ENCODE measurements around the gene BMPR1A. TPM values are rescaled to one million over a fixed set of nuclear protein-coding genes. Genes with fewer than 3 reads are reported as not detected.
A peak's percentile ranks its signal among the peaks of the same experiment; 100 is the strongest.

Gene BMPR1A
- total RNA-seq, 1 donor: 71.7 TPM

DNA sequence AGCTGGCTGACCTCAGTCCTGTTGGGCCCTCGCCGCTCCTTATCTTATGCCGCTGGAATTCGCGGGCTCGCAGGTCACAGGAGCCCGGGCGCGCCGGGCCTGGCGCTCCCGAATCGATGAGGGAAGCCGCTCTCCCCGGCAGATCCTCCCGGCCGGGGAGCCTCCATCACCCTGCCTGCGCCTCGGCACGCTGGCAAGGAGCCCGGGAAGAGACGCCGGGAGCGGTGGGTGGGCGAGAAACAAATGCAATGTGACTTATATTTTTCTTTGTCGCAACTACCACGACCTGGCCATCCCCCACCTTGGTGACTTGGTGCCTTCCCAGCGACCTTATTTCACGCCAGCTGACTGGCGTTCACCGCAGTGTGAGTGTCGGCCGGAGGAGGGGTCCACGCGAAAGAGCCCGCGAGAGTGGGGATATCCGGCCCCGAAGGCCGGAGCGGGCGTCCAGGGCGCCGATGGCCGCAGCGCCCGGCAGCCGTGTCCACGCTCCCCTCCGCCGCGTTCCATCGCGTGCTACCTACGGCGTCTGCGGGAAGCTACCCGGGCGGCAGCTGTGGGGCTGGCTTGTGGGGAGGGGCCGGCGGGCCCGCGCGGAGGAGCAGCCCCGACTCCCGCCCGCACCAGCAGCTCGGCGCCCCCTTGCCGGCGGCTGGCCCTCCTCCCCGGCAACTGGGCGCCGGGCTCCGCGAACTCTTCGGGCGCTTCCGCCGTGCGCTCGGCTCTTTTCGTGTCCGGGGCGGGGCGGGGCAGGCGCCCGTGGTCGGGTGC, 494 bp upstream of the BMPR1A start:
- peak overlapping the region; percentile 88 for H3K4me2 ChIP-seq (ENCODE audit: insufficient read depth, low read length)

DNA sequence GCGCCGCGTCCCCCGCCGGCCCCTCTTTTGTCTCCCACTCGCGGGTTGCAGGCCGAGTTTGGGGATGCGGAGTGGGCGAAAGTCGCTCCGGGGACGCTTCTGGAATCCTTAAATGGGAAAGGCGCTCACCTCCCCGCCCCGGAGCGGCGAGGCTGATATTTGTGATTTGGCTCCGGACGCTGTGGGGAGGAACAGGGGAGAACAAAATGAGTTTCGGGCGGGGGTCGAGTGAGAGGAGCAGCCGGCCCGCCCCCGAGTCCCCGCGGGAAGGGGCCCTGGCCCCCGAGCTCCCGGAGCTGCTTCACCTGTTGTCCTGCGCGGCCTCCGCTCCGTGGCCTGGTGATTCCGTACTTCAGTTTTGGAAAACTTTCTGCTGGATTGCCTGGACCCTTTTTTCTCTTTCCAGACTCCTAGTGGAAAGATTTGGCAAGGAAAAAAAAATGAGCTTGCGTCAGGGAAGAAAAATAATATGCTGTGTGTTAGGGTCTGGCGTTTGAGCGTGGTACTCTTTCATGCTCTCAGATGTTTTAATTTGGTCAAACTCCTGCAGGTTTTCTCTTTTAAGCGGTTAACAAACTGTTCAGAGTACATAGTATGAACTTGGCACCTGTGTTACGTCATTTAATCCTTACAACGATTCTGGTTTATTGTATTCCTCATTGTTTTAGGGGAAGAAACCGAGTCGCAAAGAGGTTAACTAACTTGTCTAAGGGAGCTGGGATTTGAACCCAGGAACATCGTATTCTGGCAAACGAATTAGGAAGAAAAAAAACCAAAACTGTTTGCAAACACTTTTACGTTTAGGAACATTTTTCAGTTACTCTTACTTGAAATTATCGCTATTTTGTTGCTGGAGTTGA, 924 bp downstream of the BMPR1A start:
- TF ChIP-seq, protein P1, sequence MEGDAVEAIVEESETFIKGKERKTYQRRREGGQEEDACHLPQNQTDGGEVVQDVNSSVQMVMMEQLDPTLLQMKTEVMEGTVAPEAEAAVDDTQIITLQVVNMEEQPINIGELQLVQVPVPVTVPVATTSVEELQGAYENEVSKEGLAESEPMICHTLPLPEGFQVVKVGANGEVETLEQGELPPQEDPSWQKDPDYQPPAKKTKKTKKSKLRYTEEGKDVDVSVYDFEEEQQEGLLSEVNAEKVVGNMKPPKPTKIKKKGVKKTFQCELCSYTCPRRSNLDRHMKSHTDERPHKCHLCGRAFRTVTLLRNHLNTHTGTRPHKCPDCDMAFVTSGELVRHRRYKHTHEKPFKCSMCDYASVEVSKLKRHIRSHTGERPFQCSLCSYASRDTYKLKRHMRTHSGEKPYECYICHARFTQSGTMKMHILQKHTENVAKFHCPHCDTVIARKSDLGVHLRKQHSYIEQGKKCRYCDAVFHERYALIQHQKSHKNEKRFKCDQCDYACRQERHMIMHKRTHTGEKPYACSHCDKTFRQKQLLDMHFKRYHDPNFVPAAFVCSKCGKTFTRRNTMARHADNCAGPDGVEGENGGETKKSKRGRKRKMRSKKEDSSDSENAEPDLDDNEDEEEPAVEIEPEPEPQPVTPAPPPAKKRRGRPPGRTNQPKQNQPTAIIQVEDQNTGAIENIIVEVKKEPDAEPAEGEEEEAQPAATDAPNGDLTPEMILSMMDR (IDR thresholded peaks at IDR 0.05; ENCODE audit: extremely low read depth, low read depth, low read length): peak; percentile 39
- Histone ChIP-seq H4K20me1 (ENCODE audit: insufficient read depth, low read length) (peaks cover 38% of the 10 kb centered on the region), H3K27me3 (ENCODE audit: insufficient read depth, low read length) (no peaks in the 10 kb centered on the region), H3K4me1 (ENCODE audit: insufficient read depth, low read length) (peaks cover 15% of the 10 kb centered on the region), H3K9me3 (ENCODE audit: low read depth, low read length) (no peaks in the 10 kb centered on the region), H3K4me3 (ENCODE audit: insufficient read depth, low read length) (peak overlapping the region; percentile 85), H2AFZ (ENCODE audit: low read length) (peak overlapping the region; percentile 67), H3K27ac (ENCODE audit: low read depth, low read length) (peak overlapping the region; percentile 77), H3K79me2 (ENCODE audit: insufficient read depth, low read length) (peaks cover 79% of the 10 kb centered on the region), H3K4me2 (ENCODE audit: insufficient read depth, low read length) (peak overlapping the region; percentile 90), H3K36me3 (ENCODE audit: insufficient read depth, low read length) (no peaks in the 10 kb centered on the region)
- peak; percentile 78 for DNase-seq (ENCODE audit: insufficient read length, low spot score, missing footprints)

More for the DNA sequence above, 494 bp upstream of the BMPR1A start:
- H3K79me2 ChIP-seq (ENCODE audit: insufficient read depth, low read length): peaks cover 73% of the 10 kb centered on the region
- H3K27me3 ChIP-seq (ENCODE audit: insufficient read depth, low read length): no peaks in the 10 kb centered on the region
- no peaks in the 10 kb centered on the region for H3K36me3 ChIP-seq (ENCODE audit: insufficient read depth, low read length)
- TF ChIP-seq, protein P1 (IDR thresholded peaks at IDR 0.05; ENCODE audit: extremely low read depth, low read depth, low read length): no peak
- H2AFZ ChIP-seq (ENCODE audit: low read length): peak overlapping the region; percentile 81
- H3K4me3 ChIP-seq (ENCODE audit: insufficient read depth, low read length): peak overlapping the region; percentile 85
- H3K9me3 ChIP-seq (ENCODE audit: low read depth, low read length): no peaks in the 10 kb centered on the region
- peaks cover 27% of the 10 kb centered on the region for H4K20me1 ChIP-seq (ENCODE audit: insufficient read depth, low read length)
- peak; percentile 98 for DNase-seq (ENCODE audit: insufficient read length, low spot score, missing footprints)
- H3K4me1 ChIP-seq (ENCODE audit: insufficient read depth, low read length): peaks cover 15% of the 10 kb centered on the region
- peak overlapping the region; percentile 96 for H3K27ac ChIP-seq (ENCODE audit: low read depth, low read length)

DNA sequence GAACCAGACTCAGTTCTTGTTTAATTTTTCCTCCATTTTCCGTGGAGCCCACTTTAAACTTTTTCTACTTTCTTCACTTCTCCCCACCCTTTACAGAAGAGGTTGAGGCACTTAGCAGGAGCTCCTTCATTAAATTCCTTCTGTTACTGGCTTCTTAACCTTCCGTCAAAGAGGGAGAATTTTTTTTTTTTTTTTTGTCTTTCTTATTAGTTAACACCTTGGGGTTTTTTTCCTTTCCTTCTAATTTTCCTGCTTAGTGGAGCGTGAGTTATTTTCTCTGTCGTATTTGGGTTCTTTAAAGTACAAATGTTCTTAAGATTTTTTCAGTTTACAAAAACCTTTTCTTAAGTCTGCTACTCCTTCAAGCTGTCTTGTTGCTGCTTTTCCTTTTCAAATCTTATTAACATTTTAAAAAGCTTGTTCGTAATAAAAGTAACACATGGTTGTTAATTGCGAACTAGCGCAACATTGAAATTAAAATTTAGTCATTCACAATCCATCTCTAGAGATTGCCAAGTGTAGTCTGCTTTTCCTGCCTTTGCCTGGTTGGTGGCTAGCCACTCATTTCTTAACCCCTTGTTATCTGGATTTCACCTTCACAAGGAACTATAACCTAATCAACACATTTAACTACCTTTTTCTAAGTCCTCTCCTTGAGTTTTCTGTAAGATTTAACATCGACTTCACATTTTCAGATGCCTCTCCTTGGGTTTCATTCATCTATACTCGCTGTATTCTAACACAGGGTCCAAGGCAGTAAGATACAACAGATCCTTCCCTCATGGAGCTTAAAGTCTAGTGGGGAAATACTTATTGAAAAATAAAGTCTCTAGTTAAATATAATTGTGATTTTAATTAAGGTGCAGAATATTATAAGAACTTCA, 2.0 kb downstream of the BMPR1A start:
- Histone ChIP-seq H3K4me2 (ENCODE audit: insufficient read depth, low read length) (peak overlapping the region; percentile 90), H3K79me2 (ENCODE audit: insufficient read depth, low read length) (peaks cover 83% of the 10 kb centered on the region), H4K20me1 (ENCODE audit: insufficient read depth, low read length) (peaks cover 40% of the 10 kb centered on the region), H3K4me3 (ENCODE audit: insufficient read depth, low read length) (peak overlapping the region; percentile 85), H3K9me3 (ENCODE audit: low read depth, low read length) (no peaks in the 10 kb centered on the region), H3K4me1 (ENCODE audit: insufficient read depth, low read length) (peaks cover 15% of the 10 kb centered on the region), H3K27ac (ENCODE audit: low read depth, low read length) (peak overlapping the region; percentile 77), H3K27me3 (ENCODE audit: insufficient read depth, low read length) (no peaks in the 10 kb centered on the region), H3K36me3 (ENCODE audit: insufficient read depth, low read length) (no peaks in the 10 kb centered on the region), H2AFZ (ENCODE audit: low read length) (no peak overlapping the region)
- DNase-seq (ENCODE audit: insufficient read length, low spot score, missing footprints): no peak
- TF ChIP-seq, protein P1 (IDR thresholded peaks at IDR 0.05; ENCODE audit: extremely low read depth, low read depth, low read length): no peak
